Epithelial cell of proximal tubule (primary cell): ENCODE results near the gene LPIN1. TPM values are rescaled to one million over a fixed set of nuclear protein-coding genes. Genes with fewer than 3 reads are reported as not detected.

Source experiments
- DNase-seq: peaks from one replicate; pipeline ENCODE4 v3.0.0-alpha.2; 2011; ENCODE audit warnings: low read depth
- H3K4me3 ChIP-seq: 2 replicates; pipeline ENCODE4 v1.5.1; 2011; ENCODE audit warnings: low read depth, mild to moderate bottlenecking, low read length
- total RNA-seq: library from RNA; depleted of rRNA; stranded (reverse); fragments of >200 nt; gene quantifications from 2 replicates; pipeline ENCODE4 v1.2.3, GENCODE V29; 2015
- TF ChIP-seq, protein P1 (sequence below): conservative IDR thresholded peaks from 2 replicates; pipeline ENCODE4 v1.5.1; 2012; ENCODE audit warnings: low read depth, mild to moderate bottlenecking, low read length

The LPIN1 gene
- total RNA-seq, 1 donor from 2014 or later, result 33.8 TPM

DNA sequence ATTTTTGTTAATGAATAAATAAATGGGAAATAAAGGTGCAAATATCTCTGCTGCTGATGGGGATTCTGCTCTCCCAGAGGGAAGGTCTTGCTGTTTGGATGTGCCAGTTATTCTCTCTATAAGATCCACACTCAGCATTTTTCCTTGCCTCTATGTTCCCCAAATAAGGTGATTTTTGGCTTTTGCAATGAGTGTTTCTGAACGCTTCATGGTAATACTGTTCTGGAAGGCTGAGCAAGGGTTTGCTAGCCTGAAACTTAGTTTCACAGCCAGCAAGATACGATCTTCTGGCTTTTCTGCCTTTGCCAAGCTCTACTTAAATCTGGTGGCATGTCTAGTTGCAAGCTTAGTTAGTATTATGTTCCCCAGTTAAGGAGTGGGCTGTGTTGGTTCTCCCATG, 114.6 kb downstream of the LPIN1 start:
- TF ChIP-seq, protein P1, sequence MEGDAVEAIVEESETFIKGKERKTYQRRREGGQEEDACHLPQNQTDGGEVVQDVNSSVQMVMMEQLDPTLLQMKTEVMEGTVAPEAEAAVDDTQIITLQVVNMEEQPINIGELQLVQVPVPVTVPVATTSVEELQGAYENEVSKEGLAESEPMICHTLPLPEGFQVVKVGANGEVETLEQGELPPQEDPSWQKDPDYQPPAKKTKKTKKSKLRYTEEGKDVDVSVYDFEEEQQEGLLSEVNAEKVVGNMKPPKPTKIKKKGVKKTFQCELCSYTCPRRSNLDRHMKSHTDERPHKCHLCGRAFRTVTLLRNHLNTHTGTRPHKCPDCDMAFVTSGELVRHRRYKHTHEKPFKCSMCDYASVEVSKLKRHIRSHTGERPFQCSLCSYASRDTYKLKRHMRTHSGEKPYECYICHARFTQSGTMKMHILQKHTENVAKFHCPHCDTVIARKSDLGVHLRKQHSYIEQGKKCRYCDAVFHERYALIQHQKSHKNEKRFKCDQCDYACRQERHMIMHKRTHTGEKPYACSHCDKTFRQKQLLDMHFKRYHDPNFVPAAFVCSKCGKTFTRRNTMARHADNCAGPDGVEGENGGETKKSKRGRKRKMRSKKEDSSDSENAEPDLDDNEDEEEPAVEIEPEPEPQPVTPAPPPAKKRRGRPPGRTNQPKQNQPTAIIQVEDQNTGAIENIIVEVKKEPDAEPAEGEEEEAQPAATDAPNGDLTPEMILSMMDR, result no peak
- H3K4me3 ChIP-seq, result no peak overlapping the region

DNA sequence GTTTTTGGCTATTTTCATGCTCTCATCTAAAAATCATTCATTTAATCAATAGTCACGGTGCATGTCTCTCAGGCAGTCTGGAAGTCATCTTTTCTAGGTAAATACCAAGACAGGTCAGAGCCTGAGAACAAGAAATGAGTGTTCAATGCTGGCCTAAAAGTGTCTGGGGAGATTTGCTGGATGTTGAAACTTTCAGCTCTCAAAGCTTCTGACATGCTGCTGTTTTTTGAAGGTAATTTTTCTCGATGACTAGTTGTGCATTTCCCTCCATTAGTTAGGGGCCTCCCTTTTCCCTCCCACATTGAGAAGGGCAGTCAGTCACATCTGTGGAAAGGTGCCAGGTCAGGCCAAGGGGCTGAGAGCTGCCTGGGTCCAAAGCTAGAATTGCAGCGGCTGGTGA, 115.6 kb downstream of the LPIN1 start:
- TF ChIP-seq, protein P1, result no peak
- no peak overlapping the region for H3K4me3 ChIP-seq
- no peak for DNase-seq

More for the DNA sequence above, 114.6 kb downstream of the LPIN1 start:
- no peak for DNase-seq

- H3K4me3 ChIP-seq, result no peak overlapping the region
- TF ChIP-seq, protein P1, result no peak
- no peak for DNase-seq
Measured at GRCh38 chr2:11863103-11863502, 116.7 kb downstream of the LPIN1 start.

GRCh38 chr2:11863513-11864328, 117.3 kb downstream of the LPIN1 start:
- TF ChIP-seq, protein P1, result peak; percentile 98
- H3K4me3 ChIP-seq, result no peak overlapping the region
- peak; percentile 80 for DNase-seq

GRCh38 chr2:11864724-11865123, 118.3 kb downstream of the LPIN1 start:
- TF ChIP-seq, protein P1, result no peak
- H3K4me3 ChIP-seq, result no peak overlapping the region
- DNase-seq, result no peak

DNA sequence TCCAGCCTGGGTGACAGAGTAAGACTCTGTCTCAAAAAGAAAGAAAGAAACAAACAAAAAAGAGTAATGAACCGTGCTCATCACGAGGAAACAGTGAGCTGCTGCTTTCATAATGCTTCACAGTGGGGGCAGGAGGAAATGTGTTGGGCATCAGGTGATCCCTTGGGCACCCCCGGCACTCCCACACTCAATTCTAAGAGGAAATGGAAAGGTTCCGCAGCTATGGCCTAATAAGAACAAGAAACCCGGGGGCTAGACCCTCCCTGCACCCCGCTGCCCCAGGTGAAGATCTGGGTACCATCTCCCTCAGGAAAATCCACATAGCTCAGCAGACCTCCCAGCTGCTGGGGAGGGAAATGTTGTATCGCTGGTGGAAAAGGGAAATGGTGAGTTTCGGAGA, 118.9 kb downstream of the LPIN1 start:
- no peak for DNase-seq
- TF ChIP-seq, protein P1, result no peak

DNA sequence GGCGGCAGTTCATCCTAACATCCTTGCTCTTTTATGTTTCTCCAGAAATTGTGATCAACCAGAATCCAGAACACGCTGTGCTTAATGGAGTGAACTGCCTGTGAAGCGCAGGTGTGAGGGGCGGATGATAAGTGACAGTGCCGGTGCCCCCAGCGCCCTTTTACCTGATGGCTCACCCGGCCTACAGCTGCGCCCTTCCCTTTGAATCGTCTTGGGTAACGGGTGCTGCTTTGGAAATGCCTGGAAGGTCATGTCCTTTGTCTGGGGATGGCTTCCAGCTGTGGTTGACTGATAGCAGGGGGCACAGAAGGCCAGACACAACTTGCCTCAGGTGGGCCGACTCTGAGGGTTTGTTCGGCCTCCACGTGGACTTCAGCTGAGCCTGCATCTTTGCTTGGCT, 119.4 kb downstream of the LPIN1 start:
- no peak overlapping the region for H3K4me3 ChIP-seq
- TF ChIP-seq, protein P1, result no peak
- no peak for DNase-seq

More for the DNA sequence above, 118.9 kb downstream of the LPIN1 start:
- no peak overlapping the region for H3K4me3 ChIP-seq
